ENCODE measurements around the gene DAPK1. TPM values are rescaled to one million over a fixed set of nuclear protein-coding genes. Genes with fewer than 3 reads are reported as not detected.

DAPK1 gene
- total RNA-seq, 1 donor from 2014 or later, result 29.5 TPM

- Histone ChIP-seq H3K27ac (no peak overlapping the region), H3K36me3 (no peaks in the 10 kb centered on the region), H3K9me3 (ENCODE audit: low read depth) (no peaks in the 10 kb centered on the region), H3K4me2 (no peak overlapping the region), H2AFZ (replicated peaks) (no peak overlapping the region), H3K9ac (no peak overlapping the region), H3F3A (ENCODE audit: low read depth) (no peaks in the 10 kb centered on the region), H3K4me1 (peaks cover 29% of the 10 kb centered on the region), H3K27me3 (no peaks in the 10 kb centered on the region), H4K20me1 (ENCODE audit: low read depth) (peaks cover 15% of the 10 kb centered on the region), H3K79me2 (ENCODE audit: low read depth) (no peaks in the 10 kb centered on the region), H3K4me3 (no peak overlapping the region)
- TF ChIP-seq CTCF (IDR thresholded peaks at IDR 0.05) (no peak), EZH2 (IDR thresholded peaks at IDR 0.05) (no peak), EZH2phosphoT487 (IDR thresholded peaks at IDR 0.05) (no peak)
- no peak overlapping the region for H3K4me3 Mint-ChIP-seq
- H3K27ac Mint-ChIP-seq, result no peak overlapping the region
- H3K27me3 Mint-ChIP-seq (ENCODE audit: insufficient read depth, low read depth), result peaks cover 2% of the 10 kb centered on the region
- H3K4me1 Mint-ChIP-seq, result peaks cover 57% of the 10 kb centered on the region
- H3K36me3 Mint-ChIP-seq, result peaks cover 37% of the 10 kb centered on the region
- H3K9me3 Mint-ChIP-seq, result no peaks in the 10 kb centered on the region
- no peak for DNase-seq (ENCODE audit: low spot score)
These were observed 111.8 kb downstream of the DAPK1 start for GRCh38 chr9:87609486-87609885.

GRCh38 chr9:87610200-87611155 is 112.8 kb downstream of the DAPK1 start:
- Histone ChIP-seq H3K36me3 (no peaks in the 10 kb centered on the region), H3F3A (ENCODE audit: low read depth) (peaks cover 6% of the 10 kb centered on the region), H3K4me3 (no peak overlapping the region), H3K9me3 (ENCODE audit: low read depth) (no peaks in the 10 kb centered on the region), H3K27ac (no peak overlapping the region), H2AFZ (replicated peaks) (no peak overlapping the region), H3K79me2 (ENCODE audit: low read depth) (no peaks in the 10 kb centered on the region), H3K4me1 (peaks cover 31% of the 10 kb centered on the region), H4K20me1 (ENCODE audit: low read depth) (peaks cover 23% of the 10 kb centered on the region), H3K27me3 (no peaks in the 10 kb centered on the region), H3K4me2 (no peak overlapping the region), H3K9ac (no peak overlapping the region)
- H3K27me3 Mint-ChIP-seq (ENCODE audit: insufficient read depth, low read depth), result peaks cover 2% of the 10 kb centered on the region
- H3K36me3 Mint-ChIP-seq, result peaks cover 40% of the 10 kb centered on the region
- TF ChIP-seq EZH2 (IDR thresholded peaks at IDR 0.05) (no peak), CTCF (IDR thresholded peaks at IDR 0.05) (no peak), EZH2phosphoT487 (IDR thresholded peaks at IDR 0.05) (no peak)
- no peaks in the 10 kb centered on the region for H3K9me3 Mint-ChIP-seq
- no peak for DNase-seq (ENCODE audit: low spot score)
- no peak overlapping the region for H3K4me3 Mint-ChIP-seq
- H3K4me1 Mint-ChIP-seq, result peaks cover 54% of the 10 kb centered on the region
- H3K27ac Mint-ChIP-seq, result peak overlapping the region; percentile 17

- Histone ChIP-seq H3K4me2 (no peak overlapping the region), H3K27ac (no peak overlapping the region), H3K4me1 (peaks cover 32% of the 10 kb centered on the region), H4K20me1 (ENCODE audit: low read depth) (peaks cover 32% of the 10 kb centered on the region), H3K27me3 (no peaks in the 10 kb centered on the region), H3F3A (ENCODE audit: low read depth) (peaks cover 13% of the 10 kb centered on the region), H2AFZ (replicated peaks) (no peak overlapping the region), H3K79me2 (ENCODE audit: low read depth) (no peaks in the 10 kb centered on the region), H3K9ac (no peak overlapping the region), H3K4me3 (no peak overlapping the region), H3K36me3 (no peaks in the 10 kb centered on the region), H3K9me3 (ENCODE audit: low read depth) (no peaks in the 10 kb centered on the region)
- H3K9me3 Mint-ChIP-seq, result no peaks in the 10 kb centered on the region
- peaks cover 51% of the 10 kb centered on the region for H3K4me1 Mint-ChIP-seq
- H3K36me3 Mint-ChIP-seq, result peaks cover 52% of the 10 kb centered on the region
- no peak overlapping the region for H3K4me3 Mint-ChIP-seq
- TF ChIP-seq EZH2phosphoT487 (IDR thresholded peaks at IDR 0.05), result no peak
- TF ChIP-seq CTCF (IDR thresholded peaks at IDR 0.05), result no peak
- no peak for TF ChIP-seq EZH2 (IDR thresholded peaks at IDR 0.05)
- no peak for DNase-seq (ENCODE audit: low spot score)
- H3K27me3 Mint-ChIP-seq (ENCODE audit: insufficient read depth, low read depth), result peaks cover 2% of the 10 kb centered on the region
- no peak overlapping the region for H3K27ac Mint-ChIP-seq
These were observed 114.1 kb downstream of the DAPK1 start for GRCh38 chr9:87611776-87612175.

Data from neural progenitor cell (in vitro differentiated cells).